Measurements from ENCODE around the gene NUFIP2.
"Not testable (repeated sequence)": the region's sequence is repeated elsewhere in the genome, so short reads cannot be mapped to it uniquely, and the experiment has no call there.

The NUFIP2 gene

GRCh38 chr17:29279397-29280070, 14.4 kb downstream of the NUFIP2 start:
- no peak for DNase-seq (ENCODE audit: low read depth)

GRCh38 chr17:29278692-29279091, 15.3 kb downstream of the NUFIP2 start:
- no peak for DNase-seq (ENCODE audit: low read depth)

GRCh38 chr17:29273924-29274323, 20.0 kb downstream of the NUFIP2 start:
- DNase-seq (ENCODE audit: low read depth), result no peak

GRCh38 chr17:29271980-29272379, 22.0 kb downstream of the NUFIP2 start:
- not testable (repeated sequence) for DNase-seq (ENCODE audit: low read depth)

- DNase-seq (ENCODE audit: low read depth), result no peak
Measured at GRCh38 chr17:29263916-29264315, 30.0 kb downstream of the NUFIP2 start.

GRCh38 chr17:29257756-29258155, 36.2 kb downstream of the NUFIP2 start:
- DNase-seq (ENCODE audit: low read depth), result peak; percentile 60

- DNase-seq (ENCODE audit: low read depth), result peak; percentile 84
Measured at GRCh38 chr17:29256735-29257466, 37.0 kb downstream of the NUFIP2 start.

GRCh38 chr17:29255926-29256522, 37.9 kb downstream of the NUFIP2 start:
- DNase-seq (ENCODE audit: low read depth), result no peak

- no peak for DNase-seq (ENCODE audit: low read depth)
Measured at GRCh38 chr17:29253037-29253436, 40.9 kb downstream of the NUFIP2 start.

GRCh38 chr17:29252101-29252791, 41.7 kb downstream of the NUFIP2 start:
- DNase-seq (ENCODE audit: low read depth), result peak; percentile 44

GRCh38 chr17:29251184-29251583, 42.8 kb downstream of the NUFIP2 start:
- DNase-seq (ENCODE audit: low read depth), result no peak

- DNase-seq (ENCODE audit: low read depth), result peak; percentile 91
Measured at GRCh38 chr17:29250666-29251065, 43.3 kb downstream of the NUFIP2 start.

GRCh38 chr17:29248845-29249244, 45.1 kb downstream of the NUFIP2 start:
- DNase-seq (ENCODE audit: low read depth), result no peak

GRCh38 chr17:29247219-29247618, 46.7 kb downstream of the NUFIP2 start:
- DNase-seq (ENCODE audit: low read depth), result no peak

- no peak for DNase-seq (ENCODE audit: low read depth)
Measured at GRCh38 chr17:29246628-29247027, 47.3 kb downstream of the NUFIP2 start, which contains the start of gene CRYBA1. Gene CRYBA1, plus strand, starts transcription at chr17:29246859. Its CDS starts 5 bp downstream, at chr17:29246864.

- DNase-seq (ENCODE audit: low read depth), result no peak
Measured at GRCh38 chr17:29245401-29245800, 48.5 kb downstream of the NUFIP2 start.

- peak; percentile 65 for DNase-seq (ENCODE audit: low read depth)
Measured at GRCh38 chr17:29243792-29244191, 50.2 kb downstream of the NUFIP2 start.

- DNase-seq (ENCODE audit: low read depth), result no peak
Measured at GRCh38 chr17:29242790-29243189, 51.2 kb downstream of the NUFIP2 start.

GRCh38 chr17:29242051-29242450, 51.9 kb downstream of the NUFIP2 start:
- no peak for DNase-seq (ENCODE audit: low read depth)

GRCh38 chr17:29240968-29241963, 52.7 kb downstream of the NUFIP2 start:
- DNase-seq (ENCODE audit: low read depth), result peak; percentile 99

- no peak for DNase-seq (ENCODE audit: low read depth)
Measured at GRCh38 chr17:29240477-29240876, 53.5 kb downstream of the NUFIP2 start.
